OCI-LY1 (cell line): ENCODE measurements around the gene PICALM.

Source experiments
- H2AFZ ChIP-seq: fragments of 200-600 bp; sonication (generic), shearing (Covaris generic); 2 replicates; pipeline ENCODE4 v1.6.0; 2014; ENCODE audit warnings: antibody characterized with exemption, mild to moderate bottlenecking, low read length
- H3F3A ChIP-seq: fragments of 200-600 bp; sonication (generic), shearing (Covaris generic); 2 replicates; pipeline ENCODE4 v1.6.0; 2014; ENCODE audit warnings: mild to moderate bottlenecking, antibody characterized with exemption, low read length, moderate library complexity; ENCODE audit not compliant: insufficient read depth
- H3K27ac ChIP-seq: fragments of 200-600 bp; sonication (generic); 2 replicates; pipeline ENCODE4 v1.5.1; 2014; ENCODE audit warnings: low read length, mixed run types, mild to moderate bottlenecking, low read depth; ENCODE audit not compliant: poor library complexity, severe bottlenecking
- H3K27me3 ChIP-seq: fragments of 200-600 bp; sonication (generic); 2 replicates; pipeline ENCODE4 v1.6.0; 2014; ENCODE audit warnings: antibody characterized with exemption, mild to moderate bottlenecking, low read length, moderate library complexity; ENCODE audit not compliant: insufficient read depth
- H3K36me3 ChIP-seq: fragments of 200-600 bp; sonication (generic); 2 replicates; pipeline ENCODE4 v1.6.1; 2014; ENCODE audit warnings: mild to moderate bottlenecking, antibody characterized with exemption, low read length, moderate library complexity, mixed read lengths; ENCODE audit not compliant: insufficient read depth
- H3K4me1 ChIP-seq: fragments of 200-600 bp; sonication (generic); 2 replicates; pipeline ENCODE4 v1.5.1; 2014; ENCODE audit warnings: mild to moderate bottlenecking, low read length, moderate library complexity; ENCODE audit not compliant: insufficient read depth, severe bottlenecking
- H3K4me2 ChIP-seq: fragments of 200-600 bp; sonication (generic), shearing (Covaris generic); 2 replicates; pipeline ENCODE4 v1.6.1; 2014; ENCODE audit warnings: low read length
- H3K4me3 ChIP-seq: fragments of 200-600 bp; sonication (generic); 2 replicates; pipeline ENCODE4 v1.5.1; 2014; ENCODE audit warnings: low read length, low read depth, mild to moderate bottlenecking, mixed read lengths; ENCODE audit not compliant: poor library complexity, severe bottlenecking
- H3K79me2 ChIP-seq: fragments of 200-600 bp; shearing (Covaris generic); 2 replicates; pipeline ENCODE4 v1.6.1; 2016; ENCODE audit warnings: mixed run types, low read length, mixed read lengths; ENCODE audit not compliant: insufficient read depth
- H3K9ac ChIP-seq: fragments of 200-600 bp; sonication (generic), shearing (Covaris generic); 2 replicates; pipeline ENCODE4 v1.6.1; 2014; ENCODE audit warnings: mild to moderate bottlenecking, low read length, mixed read lengths
- H3K9me2 ChIP-seq: fragments of 200-600 bp; sonication (generic), shearing (Covaris generic); 2 replicates; pipeline ENCODE4 v1.6.1; 2014; ENCODE audit warnings: low read depth, mild to moderate bottlenecking, low read length, mixed read lengths
- H3K9me3 ChIP-seq: fragments of 200-600 bp; shearing (Covaris generic); 2 replicates; pipeline ENCODE4 v1.6.1; 2014; ENCODE audit warnings: low read length, mixed read lengths
- H4K20me1 ChIP-seq: fragments of 200-600 bp; sonication (generic), shearing (Covaris generic); 2 replicates; pipeline ENCODE4 v1.6.0; 2016; ENCODE audit warnings: mild to moderate bottlenecking, low read length; ENCODE audit not compliant: insufficient read depth
- CTCF ChIP-seq: fragments of 200-600 bp; sonication (generic), shearing (Covaris generic); IDR thresholded peaks from 2 replicates; pipeline ENCODE4 v1.5.1; 2017; ENCODE audit warnings: mild to moderate bottlenecking, antibody characterized with exemption, low read length, moderate library complexity, mixed read lengths
- EZH2 ChIP-seq: fragments of 200-600 bp; sonication (generic), shearing (Covaris generic); IDR thresholded peaks from 2 replicates; pipeline ENCODE4 v1.8.0; 2017; ENCODE audit warnings: borderline replicate concordance, mixed run types, mild to moderate bottlenecking, antibody characterized with exemption, low read length, moderate library complexity, mixed read lengths

PICALM gene

GRCh38 chr11:86050196-86050709 is 18.6 kb downstream of the PICALM start:
- no peaks in the 10 kb centered on the region for H4K20me1 ChIP-seq
- no peak overlapping the region for H2AFZ ChIP-seq
- H3K4me3 ChIP-seq = no peak overlapping the region
- H3K4me1 ChIP-seq = peaks cover 28% of the 10 kb centered on the region
- H3K36me3 ChIP-seq = peaks cover 10% of the 10 kb centered on the region; the same call in 1 of the 2 replicates
- 0 out of 2 replicates have a peak, but pooled peaks cover 3% of the 10 kb centered on the region for H3F3A ChIP-seq
- no peak overlapping the region for H3K4me2 ChIP-seq
- TF ChIP-seq EZH2 (no peak), CTCF (no peak)
- H3K79me2 ChIP-seq = peaks cover 100% of the 10 kb centered on the region
- no peaks in the 10 kb centered on the region for H3K9me3 ChIP-seq
- no peaks in the 10 kb centered on the region for H3K27me3 ChIP-seq
- no peak overlapping the region for H3K27ac ChIP-seq
- H3K9me2 ChIP-seq = no peaks in the 10 kb centered on the region
- no peak overlapping the region for H3K9ac ChIP-seq

GRCh38 chr11:86047275-86047991 is 21.5 kb downstream of the PICALM start:
- Histone ChIP-seq H3K36me3 (peaks cover 6% of the 10 kb centered on the region; the same call in 1 of the 2 replicates), H3K4me3 (no peak overlapping the region), H3K27ac (peak overlapping the region; percentile 32), H3K79me2 (peaks cover 100% of the 10 kb centered on the region), H4K20me1 (no peaks in the 10 kb centered on the region), H3K27me3 (no peaks in the 10 kb centered on the region), H3K4me2 (peak overlapping the region; percentile 33; the same call in 1 of the 2 replicates), H3K9me3 (no peaks in the 10 kb centered on the region), H2AFZ (no peak overlapping the region), H3K9ac (no peak overlapping the region), H3K9me2 (no peaks in the 10 kb centered on the region), H3F3A (0 out of 2 replicates have a peak, but pooled peaks cover 3% of the 10 kb centered on the region), H3K4me1 (peaks cover 46% of the 10 kb centered on the region)
- no peak for TF ChIP-seq CTCF
- no peak for TF ChIP-seq EZH2

- Histone ChIP-seq H3F3A (0 out of 2 replicates have a peak, but pooled peaks cover 3% of the 10 kb centered on the region), H3K9me3 (no peaks in the 10 kb centered on the region), H3K9me2 (no peaks in the 10 kb centered on the region), H2AFZ (no peak overlapping the region), H3K4me3 (no peak overlapping the region), H3K36me3 (no peaks in the 10 kb centered on the region), H3K9ac (no peak overlapping the region), H4K20me1 (no peaks in the 10 kb centered on the region), H3K4me2 (no peak overlapping the region), H3K27me3 (no peaks in the 10 kb centered on the region), H3K27ac (no peak overlapping the region), H3K79me2 (peaks cover 100% of the 10 kb centered on the region), H3K4me1 (peaks cover 58% of the 10 kb centered on the region)
- TF ChIP-seq CTCF (no peak), EZH2 (no peak)
Observed at GRCh38 chr11:86046116-86046515, 22.8 kb downstream of the PICALM start.
